ENCODE results near the gene SPDL1.

SPDL1 gene, protein sequence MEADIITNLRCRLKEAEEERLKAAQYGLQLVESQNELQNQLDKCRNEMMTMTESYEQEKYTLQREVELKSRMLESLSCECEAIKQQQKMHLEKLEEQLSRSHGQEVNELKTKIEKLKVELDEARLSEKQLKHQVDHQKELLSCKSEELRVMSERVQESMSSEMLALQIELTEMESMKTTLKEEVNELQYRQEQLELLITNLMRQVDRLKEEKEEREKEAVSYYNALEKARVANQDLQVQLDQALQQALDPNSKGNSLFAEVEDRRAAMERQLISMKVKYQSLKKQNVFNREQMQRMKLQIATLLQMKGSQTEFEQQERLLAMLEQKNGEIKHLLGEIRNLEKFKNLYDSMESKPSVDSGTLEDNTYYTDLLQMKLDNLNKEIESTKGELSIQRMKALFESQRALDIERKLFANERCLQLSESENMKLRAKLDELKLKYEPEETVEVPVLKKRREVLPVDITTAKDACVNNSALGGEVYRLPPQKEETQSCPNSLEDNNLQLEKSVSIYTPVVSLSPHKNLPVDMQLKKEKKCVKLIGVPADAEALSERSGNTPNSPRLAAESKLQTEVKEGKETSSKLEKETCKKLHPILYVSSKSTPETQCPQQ

DNA sequence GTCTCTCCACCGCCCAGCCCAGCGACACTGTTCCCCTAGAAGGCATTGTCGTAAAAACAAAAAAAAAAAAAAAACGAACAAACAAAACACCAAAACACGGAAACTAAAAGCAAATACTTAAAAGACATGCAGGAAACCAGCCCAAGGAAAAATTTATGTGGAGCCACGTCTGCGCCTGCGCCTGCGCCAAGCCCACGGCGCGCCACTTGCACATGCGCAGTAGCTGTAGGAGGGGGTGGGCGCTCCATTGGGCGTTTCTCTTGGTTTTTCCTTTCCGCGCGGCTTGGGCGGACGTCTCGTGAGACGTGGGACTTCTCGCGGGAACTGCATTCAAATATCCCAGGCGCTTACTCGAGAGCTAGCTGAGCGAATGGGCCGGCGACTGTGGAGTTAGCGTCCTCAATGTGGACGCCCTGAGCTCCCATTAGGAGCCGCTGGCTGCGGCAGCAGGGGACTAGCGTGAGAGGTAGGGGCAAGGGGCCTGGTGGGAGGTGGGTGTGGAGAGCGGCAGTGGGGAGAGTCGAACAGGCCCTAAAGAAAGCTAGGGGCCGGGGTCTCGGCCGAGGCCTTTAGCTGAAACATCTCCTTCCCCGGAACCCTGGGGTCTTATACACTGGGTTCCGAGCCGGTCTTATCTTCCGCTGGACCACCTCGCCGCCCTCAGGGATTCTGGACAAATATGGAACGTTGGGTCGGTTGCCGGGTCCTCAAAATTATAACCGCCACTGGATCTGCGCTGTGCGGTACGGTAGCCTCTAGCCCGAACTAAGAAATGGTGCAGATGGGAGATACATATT lies at the start of gene SPDL1:
SPDL1 (plus strand) TSS at position 350 of the 797 bp plus-strand sequence. CDS start 4,644 bp downstream, outside the sequence.
- DNase-seq = peak; percentile 71 to 85

DNA sequence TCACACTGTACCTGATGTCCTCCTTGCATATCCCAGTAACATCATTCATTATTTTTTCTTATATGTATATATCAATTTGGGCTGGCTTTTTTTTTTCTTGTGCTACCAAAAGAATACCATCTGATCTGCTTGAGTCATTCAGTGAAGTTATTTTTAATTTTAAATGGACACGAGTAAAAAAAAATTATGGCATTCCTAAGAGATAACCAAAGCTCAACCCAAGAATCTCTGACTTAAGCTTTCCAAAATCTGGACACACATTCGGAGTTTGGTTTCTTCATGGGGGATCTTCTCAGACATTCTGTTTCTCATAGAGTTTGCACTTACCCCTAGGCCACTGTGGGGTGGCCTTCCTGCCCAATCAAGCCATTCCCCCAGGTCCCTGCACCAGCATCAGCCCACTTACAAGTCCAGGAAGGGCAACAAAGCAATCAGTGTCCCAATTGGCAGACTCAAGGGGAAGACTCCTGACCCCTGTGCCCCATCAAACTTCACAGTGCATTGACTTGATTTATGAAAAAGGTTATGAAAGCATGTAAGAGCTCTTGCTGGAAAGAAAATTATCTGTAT lies 49.2 kb upstream of the SPDL1 start:
- no peak for DNase-seq

DNA sequence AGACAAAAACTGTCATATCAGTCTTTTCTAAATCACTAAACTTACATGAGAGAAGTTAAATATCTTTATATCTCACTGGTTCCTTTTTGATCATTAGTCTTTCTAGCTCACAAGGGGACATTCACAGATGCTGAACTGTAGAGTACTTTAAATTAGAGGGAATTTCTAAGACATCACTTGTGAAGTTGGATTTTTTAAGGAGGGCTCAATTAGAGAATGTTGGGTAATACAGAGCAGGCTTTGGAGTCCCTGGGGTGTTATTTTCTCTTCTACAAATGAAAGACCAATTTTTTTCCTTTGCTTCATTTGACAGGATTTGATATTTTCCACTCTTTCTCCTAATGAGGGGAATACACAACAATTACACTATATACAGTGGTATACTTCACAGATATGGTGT lies 48.6 kb upstream of the SPDL1 start:
- DNase-seq = no peak

DNA sequence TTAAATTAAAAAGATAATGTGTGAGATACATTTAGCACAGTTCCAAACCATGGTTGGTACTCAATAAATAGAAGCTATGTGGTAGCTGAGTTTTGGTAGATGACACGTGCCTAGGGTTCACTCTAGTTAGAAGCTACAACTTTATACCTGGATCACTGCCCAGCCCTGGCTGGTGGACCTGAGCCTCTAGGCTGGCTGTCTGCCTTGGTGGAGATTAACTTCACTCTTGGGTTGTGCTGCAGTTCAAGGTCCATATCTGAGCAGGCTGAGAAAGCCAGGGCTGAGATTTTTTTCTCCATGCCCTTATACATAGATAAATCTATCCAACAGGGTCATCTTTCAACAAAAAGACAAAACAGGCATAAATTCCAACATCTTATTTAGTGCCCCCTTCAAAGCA lies 44.6 kb upstream of the SPDL1 start:
- no peak for DNase-seq

DNA sequence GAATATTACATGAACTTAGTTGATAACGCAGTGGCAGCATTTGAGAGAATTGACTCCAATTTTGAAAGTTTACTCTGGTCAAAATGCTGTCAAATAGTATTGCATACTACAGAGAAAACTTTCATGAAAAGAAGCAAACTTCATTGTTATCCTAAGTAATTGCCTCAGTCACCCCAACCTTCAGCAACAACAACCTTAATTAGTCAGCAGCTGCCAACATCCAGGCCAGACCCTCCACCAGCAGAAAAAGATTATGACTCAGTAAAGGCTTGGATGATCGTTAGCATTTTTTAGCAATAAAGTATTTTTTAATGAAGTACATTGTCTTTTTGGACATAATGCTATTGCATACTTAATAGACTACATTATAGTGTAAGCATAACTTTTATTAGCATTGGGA lies 40.8 kb upstream of the SPDL1 start:
- no peak for DNase-seq

DNA sequence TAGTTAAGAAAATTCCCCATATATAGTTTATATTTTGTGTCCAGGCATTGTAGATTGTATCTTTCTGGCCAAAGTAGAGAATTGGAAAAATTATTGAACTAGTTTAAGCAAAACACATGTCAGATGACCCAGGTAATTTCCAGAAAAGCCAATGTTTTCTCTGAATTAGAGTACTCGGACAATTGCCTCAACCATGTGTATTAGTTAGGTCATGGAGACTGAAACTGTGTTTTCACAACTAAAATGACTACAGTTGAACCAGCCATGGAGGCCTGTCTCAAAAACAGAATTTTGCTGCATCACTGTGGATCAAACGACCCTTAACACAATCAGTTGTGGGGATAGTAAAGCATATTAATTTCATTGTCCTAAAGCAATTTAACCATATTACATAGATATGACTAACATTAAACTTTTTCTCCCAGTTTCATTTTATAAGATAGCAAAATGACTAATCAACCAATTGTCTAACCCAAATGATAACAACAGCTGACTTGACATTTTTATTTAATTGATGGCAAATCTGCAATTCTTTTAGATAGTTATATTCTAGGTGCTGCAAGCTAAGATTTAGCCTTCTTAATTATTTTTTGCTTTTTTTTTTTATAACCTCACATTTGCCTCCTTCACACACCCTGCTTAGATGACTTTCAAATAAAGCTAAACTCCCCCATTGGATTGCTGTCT lies 39.2 kb upstream of the SPDL1 start:
- no peak for DNase-seq

DNA sequence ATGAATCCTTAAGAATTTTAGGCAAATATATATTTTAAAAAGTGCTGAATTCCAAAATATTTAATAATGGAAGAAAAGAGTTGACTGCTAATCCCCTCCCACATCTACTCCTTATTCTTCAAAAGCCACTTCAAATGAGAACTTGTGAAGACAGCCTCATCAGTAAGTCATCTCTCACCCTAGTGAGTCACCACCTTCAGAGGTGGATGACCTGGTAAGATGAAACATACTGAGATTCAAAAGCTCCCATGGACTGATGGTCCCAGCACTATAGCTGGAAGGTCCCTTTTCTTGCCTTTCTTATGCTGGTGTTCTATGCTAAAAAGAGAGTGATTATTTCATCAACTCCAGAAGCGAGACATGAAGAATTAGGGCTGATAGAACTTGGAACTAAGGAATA lies 37.8 kb upstream of the SPDL1 start:
- DNase-seq = no peak

DNA sequence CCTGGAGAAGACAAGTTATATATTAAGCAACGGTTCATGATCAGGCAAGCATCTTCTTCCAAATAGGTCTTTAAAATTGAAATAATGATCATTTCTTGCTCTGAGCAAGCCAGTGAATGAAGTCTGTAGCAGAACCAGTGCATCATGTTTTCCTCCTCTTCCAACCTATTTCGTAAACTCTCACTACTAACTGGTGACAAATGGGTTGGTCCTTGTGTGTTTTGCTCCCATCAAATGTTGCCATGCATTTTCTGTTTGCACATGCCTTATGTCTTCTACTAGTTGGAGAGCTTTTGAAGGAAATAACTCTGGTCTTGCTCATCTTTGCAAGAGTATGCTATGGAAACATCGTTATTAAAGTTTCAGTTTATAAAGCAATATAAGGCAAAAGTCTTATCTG lies 37.2 kb upstream of the SPDL1 start:
- no peak for DNase-seq

DNA sequence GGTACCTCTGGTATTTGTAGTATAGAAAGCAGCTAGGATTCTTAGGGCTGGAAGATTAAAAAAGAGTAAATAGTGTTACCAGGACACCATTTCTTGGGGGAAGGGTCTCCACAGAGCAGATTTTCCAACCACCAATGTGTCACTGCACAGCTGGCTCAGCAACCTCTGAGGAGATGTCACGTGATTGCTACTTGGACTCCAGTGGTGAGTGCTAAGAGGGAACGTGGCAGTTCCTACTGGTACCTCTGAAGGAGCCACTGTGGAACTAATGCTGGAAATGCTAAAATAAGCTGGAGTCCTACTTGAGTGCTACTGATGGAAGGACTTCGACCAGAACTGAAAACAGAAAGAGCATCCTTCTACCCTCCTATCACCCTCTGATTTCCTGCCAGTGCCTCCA lies 36.1 kb upstream of the SPDL1 start:
- no peak for DNase-seq

DNA sequence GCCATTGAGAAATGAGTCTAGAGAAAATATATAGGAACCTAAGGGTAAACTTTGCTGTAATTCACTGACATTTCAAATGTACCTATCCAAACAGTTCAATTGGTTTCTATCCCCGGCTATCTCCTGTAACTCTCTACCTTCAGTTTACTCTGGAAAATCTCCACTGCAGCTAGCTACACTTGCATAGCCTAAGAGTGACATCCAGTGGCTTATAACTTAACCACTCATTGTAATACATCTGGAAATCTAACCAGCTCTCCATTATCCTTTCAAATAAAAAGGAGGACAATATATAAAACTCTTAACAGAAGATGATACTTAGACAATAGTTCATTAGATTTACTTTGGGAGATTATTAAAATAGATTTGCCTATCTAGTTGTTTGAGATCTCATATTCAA lies 35.3 kb upstream of the SPDL1 start:
- no peak for DNase-seq

DNA sequence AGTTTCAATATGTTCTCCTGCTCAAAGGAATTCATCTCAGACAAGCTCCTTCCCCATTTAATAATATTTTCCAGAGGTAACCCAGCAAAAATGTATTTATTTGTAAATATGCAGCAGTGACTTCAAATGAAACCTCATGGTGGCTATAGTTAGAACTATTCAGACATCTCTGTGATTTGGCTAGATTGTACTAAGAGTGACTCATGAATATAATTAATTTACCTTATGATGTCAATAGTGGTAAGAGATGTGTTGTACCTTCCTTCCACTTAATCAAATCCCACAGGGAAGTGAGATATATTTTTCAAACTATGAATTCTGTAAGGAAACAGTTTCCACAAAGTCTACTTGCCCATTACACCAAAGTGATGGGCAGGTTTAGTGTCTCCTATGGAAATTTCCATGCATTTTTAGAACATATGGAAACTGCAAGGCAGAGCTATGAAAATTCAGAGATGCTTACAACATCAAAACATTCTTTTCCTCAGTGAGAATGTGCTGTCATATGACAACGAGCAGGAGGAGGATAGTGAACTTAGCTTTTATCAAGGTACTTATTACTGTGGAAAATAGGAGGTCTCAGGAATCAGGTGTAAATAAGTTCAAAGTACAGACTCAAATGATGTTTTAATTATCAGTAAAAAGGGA lies 34.0 kb upstream of the SPDL1 start:
- no peak for DNase-seq

DNA sequence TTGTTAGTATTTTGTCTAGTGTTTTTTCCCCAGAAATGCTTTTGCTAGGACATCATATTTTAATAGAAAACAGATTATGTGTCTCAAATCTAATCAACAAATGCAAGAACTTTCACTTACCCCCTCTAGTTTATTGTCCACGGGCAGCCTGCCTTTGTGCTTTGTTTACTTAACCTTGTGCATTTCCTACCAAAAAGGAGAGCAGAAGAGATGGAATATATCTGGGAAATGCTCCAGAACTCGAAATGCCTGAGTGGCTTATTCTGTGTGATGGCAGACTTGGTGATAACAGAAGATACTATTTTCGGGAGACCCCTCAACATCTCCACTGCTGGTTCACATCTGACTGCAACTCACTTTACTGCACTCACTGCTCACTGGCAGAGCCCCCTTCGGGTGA lies 33.3 kb upstream of the SPDL1 start:
- no peak for DNase-seq

DNA sequence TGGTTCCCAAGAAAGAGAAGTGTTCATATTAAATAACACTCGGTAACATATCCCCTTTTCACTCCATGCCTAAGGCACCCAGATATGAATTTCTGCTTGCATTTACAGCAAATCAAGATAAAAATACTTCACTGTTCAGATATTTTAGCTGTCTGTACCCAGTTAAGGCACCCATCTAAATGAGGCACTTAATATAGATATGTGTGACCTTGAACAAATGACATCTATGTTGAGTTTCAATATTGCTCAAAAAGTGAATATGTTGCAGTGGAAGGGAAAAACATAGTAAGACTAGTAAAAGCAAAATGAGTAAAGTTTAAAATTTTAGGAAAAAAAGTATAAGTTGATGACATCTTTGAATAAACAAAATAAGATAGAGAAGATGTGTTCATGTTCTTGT lies 32.4 kb upstream of the SPDL1 start:
- DNase-seq = no peak

DNA sequence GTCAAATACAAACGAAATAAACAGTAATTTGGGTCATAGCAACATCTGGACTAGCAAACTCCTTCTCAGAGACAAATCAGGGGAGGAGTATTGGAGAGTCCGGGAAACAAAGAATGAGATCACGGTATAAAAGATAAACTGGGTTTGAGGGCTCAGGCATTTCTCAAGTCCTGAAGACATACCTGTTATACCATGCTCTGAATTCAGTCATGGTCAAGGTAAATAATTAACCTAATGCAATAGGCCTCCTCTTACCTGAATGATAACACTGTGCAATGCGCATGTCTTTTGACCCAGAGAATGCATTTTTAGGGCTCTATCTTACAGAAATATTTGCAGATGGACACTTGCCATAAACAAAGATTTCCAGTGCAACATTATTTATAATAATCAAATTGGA lies 31.9 kb upstream of the SPDL1 start:
- no peak for DNase-seq

DNA sequence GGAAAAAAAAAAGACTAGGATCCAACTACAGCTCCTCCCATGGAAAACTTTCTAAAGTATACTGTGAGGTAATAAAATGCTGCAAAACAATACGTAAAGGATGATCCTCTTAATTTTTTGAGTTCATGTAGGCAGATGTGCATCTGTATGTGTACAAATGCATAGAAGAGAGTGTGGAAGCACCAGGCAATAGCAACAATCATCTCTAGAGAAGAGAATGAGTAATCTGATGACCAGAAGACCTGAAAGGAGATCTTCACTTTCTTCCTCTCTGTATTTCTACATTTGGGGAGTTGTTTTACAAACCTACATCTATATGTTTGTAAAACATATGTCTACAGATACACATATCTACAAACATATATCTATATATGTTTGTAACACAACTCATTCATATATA lies 29.3 kb upstream of the SPDL1 start:
- no peak for DNase-seq

DNA sequence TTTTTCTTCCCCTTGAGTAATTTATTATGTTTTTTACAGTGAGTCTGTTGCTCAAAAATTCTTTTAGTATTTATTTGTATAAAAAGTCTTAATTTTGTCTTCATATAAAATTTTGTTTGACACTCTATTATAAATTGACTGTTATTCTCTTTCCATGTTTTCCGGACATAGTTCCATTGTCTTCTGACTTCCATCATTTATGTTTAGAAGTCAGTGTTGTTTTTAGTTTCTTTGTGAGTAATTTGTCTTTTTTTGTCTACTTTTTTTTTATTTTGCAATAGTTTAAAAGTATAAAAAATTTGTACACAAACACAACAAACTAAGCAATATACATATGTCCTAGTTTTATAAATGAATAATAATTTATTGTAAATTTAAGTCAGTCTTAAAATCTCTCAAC lies 25.7 kb upstream of the SPDL1 start:
- no peak for DNase-seq

DNA sequence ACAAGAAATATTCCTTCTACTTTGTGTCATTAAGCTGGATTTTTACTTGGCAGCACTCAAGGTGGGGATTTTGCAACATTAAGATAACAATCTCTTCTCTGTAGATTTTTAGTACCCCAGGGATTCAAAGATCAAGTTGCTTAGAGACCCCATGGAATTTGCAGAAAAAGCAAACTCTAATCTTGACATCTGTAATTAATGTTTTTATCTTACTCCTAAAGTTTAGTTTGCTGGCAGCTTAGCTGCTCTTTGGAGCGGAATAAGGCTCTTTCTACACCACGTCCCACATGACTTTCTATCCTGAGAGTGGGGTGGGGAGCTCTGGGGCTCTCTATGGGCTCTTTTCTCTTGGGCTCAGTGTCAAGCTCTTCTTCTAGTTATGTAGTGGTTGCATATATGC lies 21.7 kb upstream of the SPDL1 start:
- DNase-seq = no peak

DNA sequence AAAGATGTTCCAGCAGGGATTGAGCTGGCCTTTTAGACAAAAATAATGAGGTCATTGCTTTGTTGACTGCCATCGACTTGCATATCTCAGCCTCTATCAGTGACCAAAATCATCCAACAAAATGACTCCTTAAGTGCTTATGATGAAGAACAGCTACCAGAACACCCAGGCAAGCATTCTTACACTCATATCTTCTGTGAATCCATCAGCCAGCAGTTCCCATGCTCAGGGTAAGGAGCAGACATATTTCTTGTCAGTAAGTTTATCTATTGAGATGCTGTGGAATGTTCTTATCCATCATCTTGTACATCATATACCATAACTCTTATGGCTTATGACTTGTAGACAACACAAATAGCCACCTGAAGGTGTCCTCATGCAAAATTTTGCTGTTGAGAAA lies 20.2 kb upstream of the SPDL1 start:
- DNase-seq = no peak

DNA sequence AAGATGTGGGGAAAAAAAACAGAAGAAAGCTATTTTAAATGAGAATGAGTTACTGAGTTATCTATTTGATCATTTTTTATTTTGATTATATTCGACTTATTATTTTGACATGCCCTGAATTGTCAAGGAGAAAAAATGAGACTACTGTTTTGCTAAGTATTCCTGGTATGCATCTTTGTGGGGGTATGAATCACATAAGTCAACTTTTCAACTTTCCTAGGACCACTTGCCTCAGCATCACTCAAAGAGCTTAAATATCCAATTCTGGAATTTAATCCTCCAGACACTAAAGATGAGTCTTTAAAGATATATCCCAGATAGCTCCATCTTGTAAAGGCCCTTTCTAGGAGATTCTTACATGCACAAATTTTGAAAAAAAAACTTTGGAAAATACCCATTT lies 17.4 kb upstream of the SPDL1 start:
- DNase-seq = no peak

DNA sequence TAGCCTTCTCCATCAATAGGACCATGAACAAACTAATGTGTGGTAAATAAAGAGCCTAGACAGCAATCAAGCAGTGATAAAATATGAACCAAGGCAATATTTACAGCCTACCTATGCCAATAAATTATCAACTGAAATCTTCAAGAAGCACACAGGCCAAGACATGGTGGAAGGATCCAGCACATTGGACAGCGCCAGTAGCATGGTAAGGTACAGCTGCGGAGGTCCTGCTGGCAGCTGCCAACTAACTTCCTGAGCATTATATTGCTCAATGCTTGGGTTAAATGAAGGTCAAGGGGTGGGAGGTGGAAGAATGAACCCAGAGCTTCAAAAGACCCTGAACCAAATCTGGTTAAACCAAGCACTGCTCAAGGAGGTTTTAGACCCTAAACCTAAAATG lies 16.5 kb upstream of the SPDL1 start:
- no peak for DNase-seq

DNA sequence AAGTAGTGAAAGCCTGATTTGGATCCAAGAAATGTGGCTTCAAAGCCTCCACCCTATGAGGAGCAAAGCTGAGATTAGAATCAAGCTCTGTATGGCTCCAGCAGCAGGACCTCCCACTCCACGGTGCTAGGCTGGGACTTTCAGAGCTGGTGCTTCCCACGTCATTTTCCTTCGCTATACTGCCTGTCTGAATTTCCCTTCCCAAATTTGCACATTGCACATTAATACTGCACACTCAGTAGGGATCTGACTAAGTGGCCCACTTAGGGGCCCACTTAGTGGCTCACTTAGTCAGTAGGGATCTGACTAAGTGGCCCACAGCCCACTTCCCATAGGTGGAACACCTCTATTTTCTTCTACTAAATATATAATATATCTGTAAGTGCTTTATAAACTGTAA lies 14.1 kb upstream of the SPDL1 start:
- DNase-seq = no peak

DNA sequence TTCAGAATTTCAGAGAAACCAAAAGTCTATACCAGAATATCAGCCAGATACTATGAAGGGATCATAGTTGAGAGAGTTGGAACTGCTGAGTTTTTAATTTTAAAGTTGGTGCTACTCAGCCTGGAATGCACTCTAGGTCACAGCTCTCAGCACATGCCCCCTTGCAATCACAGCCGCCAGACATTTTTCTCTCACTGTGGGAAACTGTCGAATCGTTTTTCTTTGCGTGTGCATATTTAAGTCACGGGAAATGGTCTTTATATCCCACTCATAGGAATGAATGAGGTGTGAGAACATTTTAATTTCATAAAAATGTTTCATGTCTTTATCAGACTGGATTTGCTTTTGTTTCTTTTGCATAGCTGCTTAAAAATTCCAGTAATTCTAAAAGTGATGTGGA lies 12.2 kb upstream of the SPDL1 start:
- DNase-seq = no peak

All from NCI-H1930 (cell line).